Measurements from ENCODE around the gene DYNC1LI2. TPM values are rescaled to one million over a fixed set of nuclear protein-coding genes. Genes with fewer than 3 reads are reported as not detected.
A peak's percentile ranks its signal among the peaks of the same experiment; 100 is the strongest.

Gene DYNC1LI2
- total and polyA plus RNA-seq, 2 of the 8 experiments (the other 6 are each of a cell fraction or from before 2014, with no cell fraction given), result 35.0 to 70.8 TPM

- TF ChIP-seq, protein P1, sequence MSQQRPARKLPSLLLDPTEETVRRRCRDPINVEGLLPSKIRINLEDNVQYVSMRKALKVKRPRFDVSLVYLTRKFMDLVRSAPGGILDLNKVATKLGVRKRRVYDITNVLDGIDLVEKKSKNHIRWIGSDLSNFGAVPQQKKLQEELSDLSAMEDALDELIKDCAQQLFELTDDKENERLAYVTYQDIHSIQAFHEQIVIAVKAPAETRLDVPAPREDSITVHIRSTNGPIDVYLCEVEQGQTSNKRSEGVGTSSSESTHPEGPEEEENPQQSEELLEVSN (IDR thresholded peaks at IDR 0.05), result peak; percentile 36
- TF ChIP-seq TAF1 (IDR thresholded peaks at IDR 0.05; ENCODE audit: low read depth, low read length) (peak; percentile 57), RFX5 (IDR thresholded peaks at IDR 0.05; ENCODE audit: borderline replicate concordance, low read depth, low read length) (no peak), TBP (IDR thresholded peaks at IDR 0.05; ENCODE audit: low read depth, low read length) (peak; percentile 28; the same call in 1 of the 2 replicates), RBBP5 (IDR thresholded peaks at IDR 0.05; ENCODE audit: borderline replicate concordance, low read depth, low read length) (peak; percentile 81; the same call in 1 of the 2 replicates), BRCA1 (IDR thresholded peaks at IDR 0.05; ENCODE audit: low read depth, low read length) (no peak), CREB1 (IDR thresholded peaks at IDR 0.05) (no peak), SIN3A (conservative IDR thresholded peaks at IDR 0.05 in 1 of 2, IDR thresholded peaks at IDR 0.05 in 1 of 2; ENCODE audit: low read depth in 1 of 2, low read length in 2 of 2) (peak in 1 of 2 experiments; percentile 19; a peak in 1 of 4 replicates)
These were observed 55.3 kb downstream of the DYNC1LI2 start (continued) for GRCh38 chr16:66695935-66696668.
